Measurements from ENCODE around the gene OCLN. TPM values are rescaled to one million over a fixed set of nuclear protein-coding genes. Genes with fewer than 3 reads are reported as not detected.
A peak's percentile ranks its signal among the peaks of the same experiment; 100 is the strongest.
"Not testable (repeated sequence)": the region's sequence is repeated elsewhere in the genome, so short reads cannot be mapped to it uniquely, and the experiment has no call there.

The OCLN gene
- total and polyA plus RNA-seq, 2 experiments from 2014 or later = 4.0 to 5.6 TPM

DNA sequence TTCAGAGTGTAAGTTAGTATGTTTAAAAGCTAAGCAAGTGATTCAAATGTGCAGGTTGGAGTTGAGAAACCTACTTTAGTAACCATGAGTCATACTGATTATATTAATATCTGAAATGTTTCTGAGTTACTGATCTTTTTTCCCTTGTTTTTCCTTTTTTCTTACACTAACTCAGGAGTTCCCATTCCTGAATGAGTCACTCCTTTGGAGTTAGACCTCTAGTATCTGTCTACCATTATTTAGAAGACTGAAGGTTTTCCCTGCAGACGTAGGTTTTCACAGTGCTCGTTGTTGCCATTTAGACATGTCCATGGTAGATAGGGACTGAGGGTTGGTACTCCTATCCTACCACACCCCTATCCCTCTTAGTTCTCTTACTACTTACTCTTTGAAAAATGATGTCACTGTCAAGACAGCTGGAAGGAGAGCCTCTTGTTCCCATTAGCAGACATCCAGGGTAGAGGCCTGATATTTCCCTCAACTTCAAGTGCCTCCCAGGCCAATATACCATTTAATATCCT, 20.2 kb downstream of the OCLN start:
- no peak overlapping the region for H3K4me3 ChIP-seq
- no peaks in the 10 kb centered on the region for H3K36me3 ChIP-seq
- no peaks in the 10 kb centered on the region for H3K9me3 ChIP-seq (ENCODE audit: low read depth)
- H3K27ac ChIP-seq = no peak overlapping the region
- H3K27me3 ChIP-seq = no peaks in the 10 kb centered on the region
- no peaks in the 10 kb centered on the region for H3K4me1 ChIP-seq (ENCODE audit: low read depth)
- peak in 1 of 2 donors; percentile 75 for DNase-seq (ENCODE audit: low read depth in 1 of 2, low spot score in 1 of 2)
- TF ChIP-seq, protein P1, sequence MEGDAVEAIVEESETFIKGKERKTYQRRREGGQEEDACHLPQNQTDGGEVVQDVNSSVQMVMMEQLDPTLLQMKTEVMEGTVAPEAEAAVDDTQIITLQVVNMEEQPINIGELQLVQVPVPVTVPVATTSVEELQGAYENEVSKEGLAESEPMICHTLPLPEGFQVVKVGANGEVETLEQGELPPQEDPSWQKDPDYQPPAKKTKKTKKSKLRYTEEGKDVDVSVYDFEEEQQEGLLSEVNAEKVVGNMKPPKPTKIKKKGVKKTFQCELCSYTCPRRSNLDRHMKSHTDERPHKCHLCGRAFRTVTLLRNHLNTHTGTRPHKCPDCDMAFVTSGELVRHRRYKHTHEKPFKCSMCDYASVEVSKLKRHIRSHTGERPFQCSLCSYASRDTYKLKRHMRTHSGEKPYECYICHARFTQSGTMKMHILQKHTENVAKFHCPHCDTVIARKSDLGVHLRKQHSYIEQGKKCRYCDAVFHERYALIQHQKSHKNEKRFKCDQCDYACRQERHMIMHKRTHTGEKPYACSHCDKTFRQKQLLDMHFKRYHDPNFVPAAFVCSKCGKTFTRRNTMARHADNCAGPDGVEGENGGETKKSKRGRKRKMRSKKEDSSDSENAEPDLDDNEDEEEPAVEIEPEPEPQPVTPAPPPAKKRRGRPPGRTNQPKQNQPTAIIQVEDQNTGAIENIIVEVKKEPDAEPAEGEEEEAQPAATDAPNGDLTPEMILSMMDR (IDR thresholded peaks at IDR 0.05; ENCODE audit: low read depth, low read length) = no peak

DNA sequence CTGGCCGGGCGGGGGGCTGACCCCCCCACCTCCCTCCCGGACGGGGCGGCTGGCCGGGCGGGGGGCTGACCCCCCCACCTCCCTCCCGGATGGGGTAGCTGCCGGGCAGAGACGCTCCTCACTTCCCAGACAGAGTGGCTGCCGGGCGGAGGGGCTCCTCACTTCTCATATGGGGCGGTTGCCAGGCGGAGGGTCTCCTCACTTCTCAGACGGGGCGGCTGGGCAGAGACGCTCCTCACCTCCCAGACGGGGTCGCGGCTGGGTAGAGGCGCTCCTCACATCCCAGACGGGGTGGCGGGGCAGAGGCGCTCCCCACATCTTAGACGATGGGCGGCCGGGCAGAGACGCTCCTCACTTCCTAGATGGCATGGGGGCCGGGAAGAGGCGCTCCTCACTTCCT, 23.0 kb downstream of the OCLN start:
- not testable (repeated sequence) for H3K9me3 ChIP-seq (ENCODE audit: low read depth); H3K27me3 ChIP-seq; H3K27ac ChIP-seq; H3K4me3 ChIP-seq; DNase-seq (ENCODE audit: low read depth in 1 of 2, low spot score in 1 of 2); H3K36me3 ChIP-seq; H3K4me1 ChIP-seq (ENCODE audit: low read depth)

DNA sequence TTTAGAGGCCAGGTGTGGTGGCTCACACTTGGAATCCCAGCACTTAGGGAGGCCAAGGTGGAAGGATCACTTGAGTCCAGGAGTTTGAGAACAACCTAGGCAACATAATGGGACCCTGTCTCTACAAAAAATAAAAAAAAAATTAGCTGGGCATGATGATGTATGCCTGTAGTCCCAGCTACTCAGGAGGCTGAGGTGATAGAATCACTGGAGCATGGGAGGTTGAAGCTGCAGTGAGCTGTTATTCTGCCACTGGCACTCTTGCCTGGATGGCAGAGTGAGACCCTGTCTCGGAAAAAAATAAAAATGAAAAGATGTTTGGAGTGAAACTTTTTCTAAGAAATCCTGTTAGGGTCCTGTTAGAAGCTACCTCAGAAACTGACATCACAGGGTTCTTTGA, 24.2 kb downstream of the OCLN start:
- TF ChIP-seq, protein P1 (IDR thresholded peaks at IDR 0.05; ENCODE audit: low read depth, low read length) = no peak
- Histone ChIP-seq H3K27ac (no peak overlapping the region), H3K36me3 (no peaks in the 10 kb centered on the region), H3K4me1 (ENCODE audit: low read depth) (no peaks in the 10 kb centered on the region), H3K9me3 (ENCODE audit: low read depth) (no peaks in the 10 kb centered on the region), H3K27me3 (no peaks in the 10 kb centered on the region), H3K4me3 (no peak overlapping the region)
- DNase-seq (ENCODE audit: low read depth in 1 of 2, low spot score in 1 of 2) = no peak

DNA sequence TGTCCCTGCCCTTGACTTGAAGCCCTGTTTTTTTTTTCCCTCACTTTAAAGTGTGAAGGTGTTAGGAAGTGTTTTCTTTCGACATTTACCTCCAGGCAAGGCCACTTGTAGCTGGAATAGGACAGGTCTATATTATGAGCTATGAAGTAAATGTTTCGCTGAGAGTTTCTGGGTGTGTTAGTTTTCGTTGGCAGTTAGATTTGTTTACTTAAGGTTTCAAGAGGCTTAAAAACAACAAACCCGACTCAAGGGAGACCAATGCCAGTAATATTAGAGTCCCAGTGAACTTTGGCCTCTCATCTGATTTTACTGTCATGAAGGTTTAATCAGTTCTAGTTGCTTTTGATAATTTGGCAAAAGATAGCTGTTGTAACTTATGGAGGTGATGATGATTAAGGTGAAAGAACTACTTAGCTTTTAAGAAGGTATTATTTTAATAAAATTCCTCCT, 25.2 kb downstream of the OCLN start:
- peak in 1 of 2 donors; percentile 38 for DNase-seq (ENCODE audit: low read depth in 1 of 2, low spot score in 1 of 2)

DNA sequence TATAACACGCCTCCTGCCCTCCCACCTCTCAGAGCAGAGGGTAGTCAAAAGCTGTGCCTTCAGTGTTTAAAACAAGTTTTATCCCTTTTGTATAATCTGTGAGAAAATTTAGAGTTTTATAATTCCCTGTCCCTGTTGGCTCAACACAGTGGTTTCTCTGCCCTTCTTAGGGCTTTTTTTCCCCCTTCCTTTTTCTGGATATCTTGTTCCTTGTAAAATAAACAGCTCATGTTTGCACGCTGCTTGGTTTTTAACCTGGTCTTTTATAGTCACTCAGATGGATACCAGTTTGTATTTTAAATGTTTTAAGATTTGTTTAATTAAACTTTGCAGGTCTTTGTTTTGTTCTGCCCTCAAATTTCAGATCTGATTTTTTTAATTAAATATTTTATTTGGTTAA, 26.7 kb downstream of the OCLN start:
- Histone ChIP-seq H3K4me3 (no peak overlapping the region), H3K9me3 (ENCODE audit: low read depth) (no peaks in the 10 kb centered on the region), H3K27me3 (no peaks in the 10 kb centered on the region), H3K4me1 (ENCODE audit: low read depth) (no peaks in the 10 kb centered on the region), H3K36me3 (no peaks in the 10 kb centered on the region), H3K27ac (no peak overlapping the region)
- TF ChIP-seq, protein P1 (IDR thresholded peaks at IDR 0.05; ENCODE audit: low read depth, low read length) = no peak
- no peak for DNase-seq (ENCODE audit: low read depth in 1 of 2, low spot score in 1 of 2)

More for the DNA sequence above, 25.2 kb downstream of the OCLN start:
- Histone ChIP-seq H3K27me3 (no peaks in the 10 kb centered on the region), H3K4me1 (ENCODE audit: low read depth) (no peaks in the 10 kb centered on the region), H3K4me3 (no peak overlapping the region), H3K27ac (no peak overlapping the region), H3K9me3 (ENCODE audit: low read depth) (no peaks in the 10 kb centered on the region), H3K36me3 (no peaks in the 10 kb centered on the region)
- TF ChIP-seq, protein P1 (IDR thresholded peaks at IDR 0.05; ENCODE audit: low read depth, low read length) = no peak

DNA sequence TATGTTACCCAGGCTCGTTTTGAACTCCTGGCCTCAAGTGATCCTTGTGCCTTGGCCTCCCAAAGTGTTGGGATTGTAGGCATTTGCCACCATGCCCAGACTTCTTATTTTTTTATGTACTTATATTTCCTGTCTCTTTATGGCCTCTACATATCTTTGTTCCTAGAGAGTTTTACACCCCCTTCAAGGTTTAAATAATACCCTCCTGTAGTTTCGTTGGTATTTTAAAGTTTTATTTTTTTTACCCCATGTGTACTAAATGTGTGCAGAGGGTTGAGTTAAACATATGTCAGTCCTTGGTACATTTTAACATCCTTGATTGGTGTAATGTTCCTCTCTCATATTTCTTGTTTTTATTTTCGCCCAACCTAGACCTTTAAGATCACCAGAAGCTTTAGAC, 29.4 kb downstream of the OCLN start:
- DNase-seq (ENCODE audit: low read depth in 1 of 2, low spot score in 1 of 2) = no peak
- H3K36me3 ChIP-seq = no peaks in the 10 kb centered on the region
- no peaks in the 10 kb centered on the region for H3K27me3 ChIP-seq
- H3K27ac ChIP-seq = no peak overlapping the region
- H3K9me3 ChIP-seq (ENCODE audit: low read depth) = no peaks in the 10 kb centered on the region
- H3K4me1 ChIP-seq (ENCODE audit: low read depth) = no peaks in the 10 kb centered on the region
- no peak overlapping the region for H3K4me3 ChIP-seq
- TF ChIP-seq, protein P1 (IDR thresholded peaks at IDR 0.05; ENCODE audit: low read depth, low read length) = no peak
